Measurements from ENCODE around the gene CCL15.

DNA sequence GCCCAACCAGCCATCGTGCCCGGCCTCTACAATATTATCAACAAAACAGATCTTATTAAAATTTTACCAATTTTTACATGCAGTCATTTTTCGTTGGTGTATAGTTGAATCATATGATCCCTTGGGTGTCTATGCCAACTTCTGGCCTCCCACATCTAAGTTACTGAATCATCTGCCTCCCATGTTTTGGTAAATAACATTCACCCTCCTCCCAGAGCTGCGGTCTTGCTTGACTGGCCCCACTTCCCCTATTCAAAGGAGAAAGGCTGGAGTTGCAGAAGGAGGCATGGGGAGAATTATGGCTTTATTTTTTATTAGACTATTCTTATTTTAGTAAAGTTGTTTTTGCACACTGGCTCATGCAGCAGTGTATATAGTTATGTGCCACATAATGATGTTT is 34.9 kb upstream of the CCL15 start:
- TF ChIP-seq ZNF114 (tag by site-specific recombination; IDR thresholded peaks at IDR 0.05) = no peak
- no peak for TF ChIP-seq SP2 (tag by site-specific recombination; IDR thresholded peaks at IDR 0.05)
